ENCODE measurements around the gene SLC25A19. TPM values are rescaled to one million over a fixed set of nuclear protein-coding genes. Genes with fewer than 3 reads are reported as not detected.

SLC25A19 gene
- total and polyA plus RNA-seq, 10 of the 15 experiments (the other 5 are each of a cell fraction or from before 2014, with no cell fraction given) = 32.9 to 91.6 (median 53.7) TPM

DNA sequence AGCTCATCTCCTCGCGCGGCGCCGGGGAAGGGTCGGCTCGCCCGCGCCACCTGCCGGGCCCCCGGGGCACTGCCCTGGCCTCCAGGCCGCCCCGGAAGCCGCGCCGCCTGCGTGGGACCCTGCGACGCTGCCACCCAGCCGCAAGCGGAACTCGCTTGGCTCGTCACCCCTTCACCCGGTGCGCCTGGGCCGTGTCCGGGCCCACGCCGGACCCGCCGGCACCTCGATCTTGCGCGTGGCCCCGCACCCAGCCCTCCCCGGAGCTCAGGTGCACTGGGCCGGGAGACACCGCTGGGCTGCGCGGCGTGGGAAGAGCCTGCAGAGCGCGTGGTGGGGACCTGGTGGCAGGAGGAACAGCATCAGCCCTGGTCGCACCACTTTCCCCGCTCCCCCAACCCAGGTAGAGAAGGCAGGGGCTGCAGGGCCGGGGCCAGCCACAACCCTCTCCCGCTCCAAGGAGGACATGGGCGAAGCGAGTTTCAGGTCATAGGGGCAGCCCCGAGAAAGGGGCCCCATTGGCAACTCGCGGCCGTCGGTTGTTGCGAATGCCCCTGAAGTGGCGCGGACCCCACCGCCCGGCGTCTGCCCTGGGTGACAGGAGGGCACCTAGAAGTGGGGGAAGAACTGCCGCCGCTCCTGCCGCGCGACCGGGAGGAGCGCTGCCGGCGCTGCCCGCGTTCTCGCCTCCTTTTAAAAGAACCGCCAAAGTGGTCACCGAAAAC is 17.8 kb downstream of the SLC25A19 start (continued):
- no peak for TF ChIP-seq IRF4 (IDR thresholded peaks at IDR 0.05; ENCODE audit: low read depth, low read length)
- TF ChIP-seq SIX5 (IDR thresholded peaks at IDR 0.05; ENCODE audit: low read depth, low read length, severe bottlenecking) = peak; percentile 32
- TF ChIP-seq, protein P1, sequence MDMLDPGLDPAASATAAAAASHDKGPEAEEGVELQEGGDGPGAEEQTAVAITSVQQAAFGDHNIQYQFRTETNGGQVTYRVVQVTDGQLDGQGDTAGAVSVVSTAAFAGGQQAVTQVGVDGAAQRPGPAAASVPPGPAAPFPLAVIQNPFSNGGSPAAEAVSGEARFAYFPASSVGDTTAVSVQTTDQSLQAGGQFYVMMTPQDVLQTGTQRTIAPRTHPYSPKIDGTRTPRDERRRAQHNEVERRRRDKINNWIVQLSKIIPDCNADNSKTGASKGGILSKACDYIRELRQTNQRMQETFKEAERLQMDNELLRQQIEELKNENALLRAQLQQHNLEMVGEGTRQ (IDR thresholded peaks at IDR 0.05; ENCODE audit: borderline replicate concordance, low read depth, low read length) = no peak
- peak; percentile 31; the same call in 1 of the 2 replicates for TF ChIP-seq YY1 (IDR thresholded peaks at IDR 0.05; ENCODE audit: low read depth, low read length)
- 0 out of 2 replicates have a peak, but pooled peaks have one; percentile 47 for TF ChIP-seq ZSCAN29 (IDR thresholded peaks at IDR 0.05)
- peak; percentile 40; the same call in 1 of the 2 replicates for TF ChIP-seq RAD21 (IDR thresholded peaks at IDR 0.05; ENCODE audit: insufficient read depth, low read depth, low read length)
- TF ChIP-seq ATF2 (IDR thresholded peaks at IDR 0.05; ENCODE audit: low read length) = no peak
- TF ChIP-seq PML (IDR thresholded peaks at IDR 0.05; ENCODE audit: low read length) = no peak; the same call in 1 of the 2 replicates
- TF ChIP-seq SUPT20H (IDR thresholded peaks at IDR 0.05; ENCODE audit: borderline replicate concordance, control insufficient read depth, low read depth, low read length) = no peak
- TF ChIP-seq, protein P2, sequence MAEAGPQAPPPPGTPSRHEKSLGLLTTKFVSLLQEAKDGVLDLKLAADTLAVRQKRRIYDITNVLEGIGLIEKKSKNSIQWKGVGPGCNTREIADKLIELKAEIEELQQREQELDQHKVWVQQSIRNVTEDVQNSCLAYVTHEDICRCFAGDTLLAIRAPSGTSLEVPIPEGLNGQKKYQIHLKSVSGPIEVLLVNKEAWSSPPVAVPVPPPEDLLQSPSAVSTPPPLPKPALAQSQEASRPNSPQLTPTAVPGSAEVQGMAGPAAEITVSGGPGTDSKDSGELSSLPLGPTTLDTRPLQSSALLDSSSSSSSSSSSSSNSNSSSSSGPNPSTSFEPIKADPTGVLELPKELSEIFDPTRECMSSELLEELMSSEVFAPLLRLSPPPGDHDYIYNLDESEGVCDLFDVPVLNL (IDR thresholded peaks at IDR 0.05; ENCODE audit: low read depth, low read length) = peak; percentile 83
- TF ChIP-seq NFYB (IDR thresholded peaks at IDR 0.05; ENCODE audit: insufficient read depth, low read depth, low read length) = no peak
- peak; percentile 66 to 87 (median 79); a peak in 4 of 6 replicates for TF ChIP-seq CTCF (IDR thresholded peaks at IDR 0.05 in 2 of 3, conservative IDR thresholded peaks at IDR 0.05 in 1 of 3; ENCODE audit: control insufficient read depth in 2 of 3, extremely low read depth in 1 of 3, insufficient read depth in 1 of 3, low read depth in 3 of 3, low read length in 3 of 3)
- no peak for TF ChIP-seq CHD1 (IDR thresholded peaks at IDR 0.05; ENCODE audit: low read depth, low read length)
- TF ChIP-seq ZNF687 (IDR thresholded peaks at IDR 0.05) = peak; percentile 82
- TF ChIP-seq MTA2 (IDR thresholded peaks at IDR 0.05; ENCODE audit: low read depth) = no peak
- no peak; the same call in 1 of the 2 replicates for TF ChIP-seq MTA3 (IDR thresholded peaks at IDR 0.05; ENCODE audit: borderline replicate concordance, low read length)
- no peak for TF ChIP-seq ZNF274 (IDR thresholded peaks at IDR 0.05; ENCODE audit: insufficient read depth, insufficient read length)
- TF ChIP-seq SMAD5 (IDR thresholded peaks at IDR 0.05; ENCODE audit: low read depth) = peak; percentile 50; the same call in 1 of the 2 replicates

All from GM12878 (cell line).